MM.1S (cell line): ENCODE results near the gene SUSD3.

Source experiments
- EZH2 ChIP-seq: fragments of 300-600 bp; sonication (generic); optimal IDR thresholded peaks from 2 replicates; pipeline ENCODE3; 2017; ENCODE audit warnings: low read depth, mild to moderate bottlenecking, antibody characterized with exemption, low read length, mixed read lengths
- EZH2phosphoT487 ChIP-seq: fragments of 300-600 bp; sonication (generic); IDR thresholded peaks from 2 replicates; pipeline ENCODE4 v1.6.1; 2018; ENCODE audit warnings: antibody characterized with exemption, low read length

- TF ChIP-seq EZH2 (no peak), EZH2phosphoT487 (no peak)
Observed at GRCh38 chr9:93123561-93124283, 65.2 kb downstream of the SUSD3 start.
